ENCODE results near the gene PDZRN4. TPM values are rescaled to one million over a fixed set of nuclear protein-coding genes. Genes with fewer than 3 reads are reported as not detected.

Gene PDZRN4
- total and polyA plus RNA-seq, 5 experiments from 2014 or later: not detected

DNA sequence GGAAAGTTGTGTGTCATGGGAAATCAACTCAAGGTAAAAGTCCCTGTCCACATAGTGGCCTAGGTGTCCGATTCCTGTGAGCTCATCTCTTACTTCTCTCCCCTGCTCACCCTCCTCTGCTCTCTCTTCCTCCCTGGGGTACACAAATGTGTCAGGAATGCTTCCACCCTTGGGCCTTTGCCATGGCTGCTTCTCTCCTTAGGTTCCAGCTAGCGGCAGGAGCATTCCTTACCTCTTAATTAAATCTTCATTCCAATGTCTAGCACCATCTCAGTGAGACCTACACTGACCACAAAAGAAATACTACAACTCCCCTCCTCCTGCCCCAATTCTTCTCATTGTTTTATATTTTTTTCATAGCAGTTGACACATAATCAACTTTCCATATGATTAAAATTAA lies 298.6 kb downstream of the PDZRN4 start:
- ATAC-seq (no peak), DNase-seq (no peak)
- H3K4me1 Mint-ChIP-seq: no peaks in the 10 kb centered on the region
- peaks cover 0 to 10% (median 1%) of the 10 kb centered on the region in 5 donors for H3K27me3 Mint-ChIP-seq
- H3K4me3 Mint-ChIP-seq: no peak overlapping the region
- H3K9me3 Mint-ChIP-seq: no peaks in the 10 kb centered on the region
- H3K27ac Mint-ChIP-seq: no peak overlapping the region
- no peaks in the 10 kb centered on the region for H3K36me3 Mint-ChIP-seq
- POLR2A ChIA-PET: no interaction called here

DNA sequence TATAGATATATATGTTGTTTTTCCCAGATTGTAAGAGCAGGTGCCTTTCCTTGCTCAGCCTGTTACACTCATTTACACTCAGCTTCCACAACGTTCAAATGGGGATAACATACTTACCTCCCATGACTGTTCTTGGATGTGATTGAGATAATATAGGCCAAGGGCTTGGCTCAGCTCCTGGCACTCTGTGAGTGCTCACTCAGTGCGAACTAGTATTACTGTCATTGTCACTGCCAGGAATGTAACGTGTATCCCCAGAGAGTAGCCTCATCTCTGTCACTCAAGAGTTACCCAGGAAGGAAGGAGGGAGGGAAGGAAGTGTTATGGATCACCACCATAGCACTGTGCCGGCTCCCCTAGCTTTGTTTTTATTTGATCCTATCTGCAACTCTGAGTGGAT lies 307.9 kb downstream of the PDZRN4 start:
- H3K4me1 Mint-ChIP-seq: no peaks in the 10 kb centered on the region
- POLR2A ChIA-PET: no interaction called here
- peaks cover 0 to 12% (median 2%) of the 10 kb centered on the region in 5 donors for H3K27me3 Mint-ChIP-seq
- no peak for DNase-seq
- no peaks in the 10 kb centered on the region for H3K9me3 Mint-ChIP-seq
- H3K27ac Mint-ChIP-seq: no peak overlapping the region
- H3K4me3 Mint-ChIP-seq: no peak overlapping the region
- ATAC-seq: no peak
- H3K36me3 Mint-ChIP-seq: no peaks in the 10 kb centered on the region

DNA sequence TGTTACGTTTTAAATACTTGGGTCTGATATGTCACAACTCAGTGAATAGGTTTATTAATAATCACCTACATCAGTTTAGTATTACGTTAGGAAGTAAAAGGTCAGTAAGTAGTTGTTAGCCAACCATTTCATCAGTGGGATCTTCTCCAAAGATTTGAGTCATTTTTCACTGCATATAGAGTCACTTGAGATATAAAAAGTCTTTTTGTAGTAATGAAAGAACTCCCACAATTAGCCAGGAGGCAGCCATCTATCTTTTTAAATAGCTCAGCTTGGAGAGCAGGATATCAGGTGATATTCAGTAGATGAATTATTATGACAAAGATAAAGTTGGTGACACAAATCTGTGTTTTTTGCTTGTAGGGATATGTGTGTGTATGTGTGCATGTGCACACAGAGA lies 309.3 kb downstream of the PDZRN4 start:
- ATAC-seq (no peak), DNase-seq (no peak)
- Mint-ChIP-seq H3K27me3 (peaks cover 0 to 12% (median 2%) of the 10 kb centered on the region in 5 donors), H3K4me3 (no peak overlapping the region), H3K36me3 (no peaks in the 10 kb centered on the region), H3K9me3 (no peaks in the 10 kb centered on the region), H3K27ac (no peak overlapping the region), H3K4me1 (no peaks in the 10 kb centered on the region)
- POLR2A ChIA-PET: no interaction called here

DNA sequence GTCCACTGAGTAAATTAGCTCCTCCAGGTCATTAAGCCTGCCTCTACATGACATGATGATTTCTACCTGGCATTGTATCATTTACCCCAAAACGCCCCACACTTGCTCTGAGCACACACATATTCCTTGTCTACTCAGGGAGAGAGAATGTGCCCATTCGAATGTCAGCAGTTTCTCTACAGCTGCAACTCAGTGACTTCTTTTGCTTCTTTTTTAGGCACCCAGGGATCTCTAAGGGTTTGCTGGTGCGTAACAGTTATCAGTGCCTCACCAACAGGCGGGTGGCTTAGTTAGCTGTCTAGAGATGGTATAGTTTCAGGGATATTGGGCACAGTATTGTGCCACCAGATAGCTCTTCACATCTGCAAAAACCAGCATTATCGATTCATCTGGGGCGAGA lies 316.9 kb downstream of the PDZRN4 start:
- ATAC-seq (no peak), DNase-seq (no peak)
- H3K27ac Mint-ChIP-seq: no peak overlapping the region
- H3K36me3 Mint-ChIP-seq: no peaks in the 10 kb centered on the region
- H3K27me3 Mint-ChIP-seq: peaks cover 0 to 13% (median 4%) of the 10 kb centered on the region in 5 donors
- no peaks in the 10 kb centered on the region for H3K9me3 Mint-ChIP-seq
- no peaks in the 10 kb centered on the region for H3K4me1 Mint-ChIP-seq
- POLR2A ChIA-PET: no interaction called here
- H3K4me3 Mint-ChIP-seq: no peak overlapping the region

DNA sequence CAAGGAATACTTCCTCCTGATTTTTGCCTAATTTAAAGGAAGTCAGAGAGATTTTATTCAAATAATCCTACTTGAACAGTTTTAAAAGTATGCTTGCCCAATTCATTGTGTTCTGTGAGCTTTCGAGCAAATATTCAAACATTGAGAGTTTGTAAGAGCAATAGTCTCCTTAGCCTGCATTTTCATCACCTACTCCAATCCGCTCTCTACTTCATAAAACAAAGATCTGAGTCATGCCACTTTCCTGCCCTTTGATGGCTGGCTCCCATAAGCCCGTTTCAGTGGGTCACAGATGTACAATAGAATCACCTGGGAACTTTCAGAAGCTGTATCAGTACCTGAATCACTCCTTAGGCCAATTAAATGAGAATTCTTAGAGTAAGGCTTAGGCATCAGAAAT lies 319.2 kb downstream of the PDZRN4 start:
- Mint-ChIP-seq H3K9me3 (no peaks in the 10 kb centered on the region), H3K36me3 (no peaks in the 10 kb centered on the region), H3K27ac (no peak overlapping the region), H3K4me1 (no peaks in the 10 kb centered on the region), H3K4me3 (no peak overlapping the region), H3K27me3 (peaks cover 0 to 14% (median 4%) of the 10 kb centered on the region in 5 donors)
- ATAC-seq: no peak
- no peak for DNase-seq
- POLR2A ChIA-PET: no interaction called here

DNA sequence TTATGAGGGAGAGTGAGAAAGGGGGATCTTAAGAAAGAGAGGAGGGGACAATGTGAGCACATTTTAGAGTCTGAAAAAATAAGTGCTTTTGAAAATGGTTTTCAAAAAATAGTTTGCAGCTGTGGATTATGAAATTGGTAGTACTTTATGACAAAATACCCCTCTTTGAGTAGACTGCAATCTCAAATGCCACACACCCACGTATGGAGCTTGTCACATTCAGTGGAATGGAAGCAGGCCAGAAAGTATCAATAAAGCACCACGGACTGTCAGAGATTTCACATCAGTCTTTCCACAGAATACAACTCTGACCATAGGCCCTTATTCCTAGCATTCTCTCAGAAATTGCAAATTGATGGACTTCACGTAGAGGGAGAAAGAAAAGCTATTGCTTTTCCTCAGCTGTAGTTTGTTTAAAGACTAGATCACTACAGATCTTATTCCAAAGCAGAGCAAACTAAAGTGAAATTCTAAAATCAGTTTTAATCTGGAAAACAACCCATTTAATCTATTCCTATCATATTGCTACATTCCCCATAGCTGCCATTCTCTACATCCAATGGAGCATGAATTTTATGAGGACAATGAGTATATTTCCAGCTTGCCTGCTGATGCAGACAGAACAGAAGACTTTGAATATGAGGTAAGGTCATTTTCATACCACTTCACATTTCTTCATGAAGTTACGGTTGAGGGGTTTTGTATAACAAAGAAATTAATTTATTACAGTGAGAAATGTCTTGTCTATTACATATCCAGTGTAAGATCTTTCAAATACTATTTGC lies 321.3 kb downstream of the PDZRN4 start:
- Mint-ChIP-seq H3K9me3 (no peaks in the 10 kb centered on the region), H3K27me3 (peaks cover 0 to 16% (median 4%) of the 10 kb centered on the region in 5 donors), H3K4me1 (no peaks in the 10 kb centered on the region), H3K36me3 (no peaks in the 10 kb centered on the region), H3K27ac (no peak overlapping the region), H3K4me3 (no peak overlapping the region)
- POLR2A ChIA-PET: no interaction called here
- ATAC-seq (no peak), DNase-seq (no peak)

DNA sequence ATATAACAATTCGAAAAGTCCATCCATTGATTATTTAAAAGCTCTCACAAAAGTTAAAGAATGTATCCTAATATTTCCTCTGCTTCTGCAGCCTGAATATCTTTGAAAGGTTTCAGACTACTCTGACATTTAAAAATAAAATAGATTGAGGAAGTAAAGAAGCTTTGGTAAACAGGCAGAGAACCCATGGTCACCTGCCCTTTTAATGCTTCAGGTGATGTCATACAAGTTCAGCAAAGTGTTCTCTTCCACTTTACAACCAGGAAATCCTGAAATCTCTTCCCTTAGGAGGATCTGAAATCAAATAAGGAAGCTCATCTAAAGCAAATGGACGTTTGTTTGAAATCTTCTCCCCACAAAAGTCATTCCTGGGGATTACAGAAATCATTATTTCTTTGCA lies 322.4 kb downstream of the PDZRN4 start:
- Mint-ChIP-seq H3K27ac (no peak overlapping the region), H3K4me3 (no peak overlapping the region), H3K36me3 (no peaks in the 10 kb centered on the region), H3K9me3 (no peaks in the 10 kb centered on the region), H3K27me3 (peaks cover 0 to 13% (median 4%) of the 10 kb centered on the region in 5 donors), H3K4me1 (no peaks in the 10 kb centered on the region)
- POLR2A ChIA-PET: no interaction called here
- no peak for DNase-seq
- no peak for ATAC-seq

DNA sequence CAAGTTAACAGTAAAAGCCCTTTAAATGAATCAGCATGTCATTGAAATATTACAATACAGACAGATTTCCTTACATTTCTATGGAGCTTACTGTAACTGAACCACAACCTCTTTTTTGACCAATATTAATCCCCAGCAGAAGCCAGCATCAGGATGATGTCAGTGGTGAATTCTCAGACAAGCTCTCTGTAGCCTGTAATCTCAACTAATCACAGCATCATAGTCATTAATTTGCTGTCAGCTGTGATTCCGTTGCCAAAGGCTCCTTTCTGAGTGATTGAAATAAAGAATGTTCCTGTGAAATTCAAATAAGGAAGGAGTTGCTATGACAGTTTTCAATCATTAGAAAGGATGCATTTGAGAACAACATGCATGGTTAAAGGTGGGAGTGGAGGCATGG lies 323.1 kb downstream of the PDZRN4 start:
- H3K9me3 Mint-ChIP-seq: no peaks in the 10 kb centered on the region
- DNase-seq: no peak

DNA sequence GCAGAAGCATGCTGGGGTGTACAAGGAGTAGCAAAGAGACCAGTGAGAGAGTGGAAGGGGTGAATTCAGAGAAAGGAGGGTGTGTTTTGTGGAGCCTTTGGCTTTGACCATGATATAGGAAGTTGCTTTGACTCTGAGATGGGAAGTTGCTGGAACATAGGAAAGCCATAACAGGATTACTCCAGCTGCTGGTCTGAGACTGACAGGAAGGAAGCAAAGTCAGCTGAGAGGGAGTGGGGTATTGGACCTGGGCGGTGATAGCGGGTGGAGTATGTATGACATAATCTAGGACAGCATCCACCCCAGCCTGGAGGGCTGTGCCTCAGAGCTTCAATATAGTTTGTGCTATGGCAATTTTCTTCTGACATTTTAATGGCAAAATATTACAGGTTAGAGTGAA lies 324.4 kb downstream of the PDZRN4 start:
- no peaks in the 10 kb centered on the region for H3K36me3 Mint-ChIP-seq
- H3K27ac Mint-ChIP-seq: no peak overlapping the region
- no peaks in the 10 kb centered on the region for H3K4me1 Mint-ChIP-seq
- H3K4me3 Mint-ChIP-seq: no peak overlapping the region
- POLR2A ChIA-PET: no interaction called here
- ATAC-seq: no peak
- DNase-seq: no peak
- no peaks in the 10 kb centered on the region for H3K9me3 Mint-ChIP-seq
- peaks cover 0 to 11% (median 3%) of the 10 kb centered on the region in 5 donors for H3K27me3 Mint-ChIP-seq

More for the DNA sequence above, 323.1 kb downstream of the PDZRN4 start:
- no peak for ATAC-seq
- POLR2A ChIA-PET: no interaction called here
- Mint-ChIP-seq H3K27me3 (peaks cover 0 to 13% (median 5%) of the 10 kb centered on the region in 5 donors), H3K4me1 (no peaks in the 10 kb centered on the region), H3K36me3 (no peaks in the 10 kb centered on the region), H3K27ac (no peak overlapping the region), H3K4me3 (no peak overlapping the region)

DNA sequence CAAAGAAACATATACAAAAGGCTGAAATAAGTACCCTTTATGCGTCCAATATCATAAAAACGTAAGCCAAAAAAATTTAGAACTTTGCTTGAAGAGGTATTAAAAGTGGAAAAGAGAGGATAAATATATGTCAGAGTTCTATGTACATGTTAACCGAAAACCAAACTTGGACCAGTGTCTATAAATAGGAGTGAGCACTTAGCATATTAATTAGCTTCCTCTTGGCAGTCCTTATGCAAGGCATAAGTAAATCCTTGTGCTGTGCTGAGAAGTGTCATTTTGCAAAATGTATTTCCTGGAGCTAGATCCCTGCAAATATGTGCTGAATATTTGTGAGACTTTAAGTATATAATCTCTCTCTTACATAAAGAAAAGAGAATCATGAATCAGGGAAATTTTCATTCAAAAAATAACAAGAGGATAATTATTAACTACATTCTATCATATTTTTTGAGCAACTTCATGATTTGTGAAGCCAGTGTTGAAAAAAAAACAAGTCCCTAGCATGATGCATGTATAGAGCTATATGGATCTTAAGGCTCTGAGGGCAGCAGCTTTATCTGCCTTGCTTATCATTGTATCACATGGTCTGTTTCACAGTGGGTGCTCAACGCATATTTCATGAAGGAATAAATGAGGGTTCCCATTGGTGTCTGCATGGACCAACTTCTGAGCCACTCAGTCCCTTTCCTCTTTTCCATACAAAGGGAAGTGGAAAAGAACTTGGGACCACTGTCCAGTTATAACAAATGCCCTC lies 326.1 kb downstream of the PDZRN4 start:
- Mint-ChIP-seq H3K36me3 (no peaks in the 10 kb centered on the region), H3K9me3 (no peaks in the 10 kb centered on the region), H3K4me3 (no peak overlapping the region), H3K27me3 (peaks cover 0 to 5% (median 0%) of the 10 kb centered on the region in 5 donors), H3K27ac (no peak overlapping the region), H3K4me1 (no peaks in the 10 kb centered on the region)
- DNase-seq (no peak), ATAC-seq (no peak)
- POLR2A ChIA-PET: no interaction called here

DNA sequence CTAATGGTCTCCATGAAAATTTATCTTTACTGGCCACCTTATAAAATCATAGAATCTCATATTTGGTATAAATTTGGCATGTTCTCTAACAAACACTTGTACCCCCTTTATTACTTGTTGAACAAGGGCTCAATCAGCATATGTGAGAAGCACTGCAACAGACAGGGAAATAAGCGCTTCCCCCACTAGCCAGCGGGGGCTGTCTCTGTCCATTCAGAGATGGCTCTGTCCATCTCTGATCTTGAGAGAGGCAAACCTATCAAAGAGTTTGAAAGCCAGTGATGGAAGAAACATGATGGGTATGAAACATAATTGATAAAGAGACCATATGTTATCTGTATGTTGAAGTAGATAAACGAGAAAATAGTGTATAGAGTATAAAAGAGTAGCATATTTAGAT lies 326.8 kb downstream of the PDZRN4 start:
- Mint-ChIP-seq H3K36me3 (no peaks in the 10 kb centered on the region), H3K27ac (no peak overlapping the region), H3K4me3 (no peak overlapping the region), H3K27me3 (peaks cover 0 to 5% (median 0%) of the 10 kb centered on the region in 5 donors), H3K9me3 (no peaks in the 10 kb centered on the region), H3K4me1 (no peaks in the 10 kb centered on the region)
- POLR2A ChIA-PET: no interaction called here
- ATAC-seq: no peak
- DNase-seq: no peak

DNA sequence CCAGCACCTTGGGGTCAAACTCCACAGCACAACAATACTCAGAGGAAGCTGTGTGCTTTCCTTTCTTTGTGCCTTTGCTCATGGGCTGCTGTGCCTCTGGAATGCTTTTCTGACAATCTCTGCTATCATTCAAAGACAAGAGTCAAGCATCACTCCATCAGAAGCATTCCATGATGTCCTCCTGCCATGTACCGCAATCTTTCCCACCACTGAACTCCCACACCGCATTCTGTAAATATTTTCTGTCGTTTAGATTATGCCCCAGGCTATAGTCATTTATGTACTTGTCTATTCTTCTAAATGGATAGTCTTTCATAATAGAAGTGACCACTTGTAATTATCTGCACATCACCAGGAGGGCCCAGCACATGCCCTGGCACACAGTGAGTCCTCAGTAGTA lies 327.8 kb downstream of the PDZRN4 start:
- H3K27me3 Mint-ChIP-seq: peaks cover 0 to 5% (median 0%) of the 10 kb centered on the region in 5 donors
- ATAC-seq: no peak
- H3K4me3 Mint-ChIP-seq: no peak overlapping the region
- DNase-seq: no peak
- no peaks in the 10 kb centered on the region for H3K4me1 Mint-ChIP-seq
- H3K36me3 Mint-ChIP-seq: no peaks in the 10 kb centered on the region
- H3K27ac Mint-ChIP-seq: no peak overlapping the region
- POLR2A ChIA-PET: no interaction called here
- no peaks in the 10 kb centered on the region for H3K9me3 Mint-ChIP-seq

DNA sequence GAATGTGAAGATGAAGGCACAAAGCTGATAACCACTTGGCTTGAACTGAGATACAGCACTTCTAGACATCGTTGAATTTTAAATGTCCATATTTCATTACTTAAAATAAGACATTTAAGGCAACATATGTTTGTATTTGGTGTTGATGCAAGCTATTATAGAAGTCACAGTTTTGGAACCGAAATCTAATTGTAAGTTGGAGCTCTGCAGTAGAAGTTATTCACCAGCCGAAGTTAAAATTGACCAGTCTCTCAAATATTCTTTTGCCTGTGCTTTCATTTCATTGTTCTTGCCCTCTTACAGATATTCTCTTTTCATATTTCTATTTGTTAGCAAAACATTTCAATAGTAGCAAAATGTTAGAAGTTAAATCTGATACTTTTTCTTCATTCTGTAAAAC lies 332.7 kb downstream of the PDZRN4 start:
- Mint-ChIP-seq H3K36me3 (no peaks in the 10 kb centered on the region), H3K4me3 (no peak overlapping the region), H3K27ac (no peak overlapping the region), H3K4me1 (peaks cover 0 to 12% (median under 1%) of the 10 kb centered on the region in 4 donors), H3K9me3 (no peaks in the 10 kb centered on the region), H3K27me3 (no peaks in the 10 kb centered on the region)
- POLR2A ChIA-PET: interaction anchor here (0.7 kb wide), 1 partner anchor 1877 kb away, joined by 3 read pairs; no protein-coding TSS in a partner anchor
- DNase-seq (no peak), ATAC-seq (no peak)
